ENCODE measurements around the gene FZD4. TPM values are rescaled to one million over a fixed set of nuclear protein-coding genes. Genes with fewer than 3 reads are reported as not detected.
"Not testable (repeated sequence)": the region's sequence is repeated elsewhere in the genome, so short reads cannot be mapped to it uniquely, and the experiment has no call there.

FZD4 gene
- total RNA-seq, 1 experiment from 2014 or later: 7.7 TPM

DNA sequence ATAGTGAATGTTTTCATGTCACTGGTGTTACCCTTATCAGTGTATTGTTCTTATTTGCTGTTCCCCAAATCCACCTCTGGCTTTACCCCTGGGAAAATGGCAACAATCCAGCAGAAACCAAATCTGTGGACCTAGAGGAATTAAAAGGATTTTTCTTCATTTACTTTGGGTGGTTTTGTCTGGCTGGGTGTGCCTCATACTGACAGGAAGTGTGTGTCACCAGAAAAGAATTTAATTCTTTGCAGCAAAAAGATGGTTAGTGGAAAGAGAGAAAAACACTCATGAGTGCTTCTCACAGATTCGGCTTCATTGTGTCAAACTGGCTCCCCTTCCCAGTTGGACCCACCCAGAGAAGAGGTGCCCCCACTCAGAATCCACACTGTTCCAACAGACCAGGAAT, 38.9 kb downstream of the FZD4 start:
- no peaks in the 10 kb centered on the region; the same call in 1 of the 2 replicates for H3K27me3 Mint-ChIP-seq (ENCODE audit: low read depth)
- POLR2A ChIA-PET: no interaction called here
- ATAC-seq: no peak
- no peak overlapping the region for H3K27ac Mint-ChIP-seq
- H3K4me3 Mint-ChIP-seq: no peak overlapping the region
- no peak for DNase-seq (ENCODE audit: low spot score)
- CTCF ChIA-PET: interaction anchor here (0.9 to 6.2 kb wide), 3 partner anchors 46 to 505 kb away, joined by 3 to 36 read pairs (median 3); no protein-coding TSS in a partner anchor
- H3K4me1 Mint-ChIP-seq: peaks cover 13% of the 10 kb centered on the region
- no peaks in the 10 kb centered on the region for H3K36me3 Mint-ChIP-seq
- H3K9me3 Mint-ChIP-seq: peaks cover 11% of the 10 kb centered on the region
- no peak for TF ChIP-seq ZNF219 (CRISPR knock-in tag; IDR thresholded peaks at IDR 0.05; ENCODE audit: borderline replicate concordance)
- no peak for TF ChIP-seq ETV6 (CRISPR knock-in tag; IDR thresholded peaks at IDR 0.05)
- no peak for TF ChIP-seq JUN (CRISPR knock-in tag; IDR thresholded peaks at IDR 0.05)

- H3K36me3 Mint-ChIP-seq; H3K4me3 Mint-ChIP-seq; H3K27ac Mint-ChIP-seq; DNase-seq (ENCODE audit: low spot score); H3K27me3 Mint-ChIP-seq (ENCODE audit: low read depth); POLR2A ChIA-PET; ATAC-seq: not testable (repeated sequence)
- CTCF ChIA-PET: interaction anchor here (0.9 to 1.1 kb wide), 2 partner anchors 45 to 505 kb away, joined by 3 read pairs; no protein-coding TSS in a partner anchor
- Mint-ChIP-seq H3K9me3 (peaks cover 11% of the 10 kb centered on the region), H3K4me1 (peaks cover 13% of the 10 kb centered on the region)
These were observed 39.3 kb downstream of the FZD4 start for GRCh38 chr11:86915850-86916249.

GRCh38 chr11:86914865-86915519, 40.2 kb downstream of the FZD4 start:
- ChIA-PET POLR2A (no interaction called here), CTCF (interaction anchor here (0.9 kb wide), 1 partner anchor 45 kb away, joined by 3 read pairs; no protein-coding TSS in a partner anchor)
- Mint-ChIP-seq H3K4me1 (peaks cover 13% of the 10 kb centered on the region), H3K9me3 (peaks cover 11% of the 10 kb centered on the region), H3K27ac (no peak overlapping the region), H3K36me3 (no peaks in the 10 kb centered on the region), H3K4me3 (no peak overlapping the region), H3K27me3 (ENCODE audit: low read depth) (no peaks in the 10 kb centered on the region)
- TF ChIP-seq ZNF671 (CRISPR knock-in tag; IDR thresholded peaks at IDR 0.05): no peak
- TF ChIP-seq NR1H2 (CRISPR knock-in tag; IDR thresholded peaks at IDR 0.05): no peak
- DNase-seq (ENCODE audit: low spot score): no peak
- ATAC-seq: no peak

- Mint-ChIP-seq H3K27me3 (ENCODE audit: low read depth) (no peaks in the 10 kb centered on the region), H3K27ac (no peak overlapping the region), H3K4me1 (0 out of 2 replicates have a peak, but pooled peaks cover 2% of the 10 kb centered on the region), H3K36me3 (no peaks in the 10 kb centered on the region), H3K4me3 (no peak overlapping the region), H3K9me3 (peaks cover 11% of the 10 kb centered on the region)
- ATAC-seq (no peak), DNase-seq (ENCODE audit: low spot score) (no peak)
- POLR2A ChIA-PET: no interaction called here
- CTCF ChIA-PET: no interaction called here
- no peak for TF ChIP-seq NFYB (CRISPR knock-in tag; conservative IDR thresholded peaks at IDR 0.05; ENCODE audit: low read depth)
- TF ChIP-seq ZNF396 (CRISPR knock-in tag; IDR thresholded peaks at IDR 0.05; ENCODE audit: borderline replicate concordance): no peak
- TF ChIP-seq TEAD1 (CRISPR knock-in tag; IDR thresholded peaks at IDR 0.05): no peak
- no peak for TF ChIP-seq SOX15 (CRISPR knock-in tag; IDR thresholded peaks at IDR 0.05)
These were observed 43.0 kb downstream of the FZD4 start for GRCh38 chr11:86912238-86912637.

DNA sequence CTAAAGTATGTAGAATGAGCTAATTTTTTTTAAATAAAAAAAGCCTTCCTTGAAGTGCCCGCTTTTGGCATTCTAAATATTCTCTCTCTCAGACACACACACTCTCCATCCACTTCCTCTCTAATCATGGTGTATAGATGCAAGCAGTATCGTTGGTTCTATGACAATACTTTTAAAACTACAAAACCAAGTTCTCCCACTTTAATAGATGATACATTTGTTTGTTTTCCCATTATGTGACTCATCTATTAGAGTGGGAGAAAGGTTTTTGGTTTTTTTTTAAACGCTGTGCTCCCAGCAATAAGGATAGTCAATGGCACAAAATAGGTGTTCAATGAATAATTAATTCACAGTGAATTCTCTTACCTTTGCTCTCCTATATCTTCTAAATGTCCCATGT, 44.6 kb downstream of the FZD4 start:
- H3K27me3 Mint-ChIP-seq (ENCODE audit: low read depth): no peaks in the 10 kb centered on the region
- DNase-seq (ENCODE audit: low spot score) (no peak), ATAC-seq (no peak)
- TF ChIP-seq, protein P1, sequence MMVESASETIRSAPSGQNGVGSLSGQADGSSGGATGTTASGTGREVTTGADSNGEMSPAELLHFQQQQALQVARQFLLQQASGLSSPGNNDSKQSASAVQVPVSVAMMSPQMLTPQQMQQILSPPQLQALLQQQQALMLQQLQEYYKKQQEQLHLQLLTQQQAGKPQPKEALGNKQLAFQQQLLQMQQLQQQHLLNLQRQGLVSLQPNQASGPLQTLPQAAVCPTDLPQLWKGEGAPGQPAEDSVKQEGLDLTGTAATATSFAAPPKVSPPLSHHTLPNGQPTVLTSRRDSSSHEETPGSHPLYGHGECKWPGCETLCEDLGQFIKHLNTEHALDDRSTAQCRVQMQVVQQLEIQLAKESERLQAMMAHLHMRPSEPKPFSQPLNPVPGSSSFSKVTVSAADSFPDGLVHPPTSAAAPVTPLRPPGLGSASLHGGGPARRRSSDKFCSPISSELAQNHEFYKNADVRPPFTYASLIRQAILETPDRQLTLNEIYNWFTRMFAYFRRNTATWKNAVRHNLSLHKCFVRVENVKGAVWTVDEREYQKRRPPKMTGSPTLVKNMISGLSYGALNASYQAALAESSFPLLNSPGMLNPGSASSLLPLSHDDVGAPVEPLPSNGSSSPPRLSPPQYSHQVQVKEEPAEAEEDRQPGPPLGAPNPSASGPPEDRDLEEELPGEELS (CRISPR knock-in tag; IDR thresholded peaks at IDR 0.05): no peak
- TF ChIP-seq ATF3 (CRISPR knock-in tag; conservative IDR thresholded peaks at IDR 0.05) (no peak), SMAD3 (CRISPR knock-in tag; IDR thresholded peaks at IDR 0.05; ENCODE audit: borderline replicate concordance) (no peak), USF1 (CRISPR knock-in tag; IDR thresholded peaks at IDR 0.05) (no peak), NFATC4 (CRISPR knock-in tag; IDR thresholded peaks at IDR 0.05) (no peak), ZNF232 (CRISPR knock-in tag; IDR thresholded peaks at IDR 0.05) (no peak), TEAD4 (CRISPR knock-in tag; IDR thresholded peaks at IDR 0.05) (no peak)
- H3K27ac Mint-ChIP-seq: no peak overlapping the region
- peaks cover 11% of the 10 kb centered on the region for H3K9me3 Mint-ChIP-seq
- ChIA-PET CTCF (no interaction called here), POLR2A (no interaction called here)
- no peaks in the 10 kb centered on the region for H3K4me1 Mint-ChIP-seq
- no peak overlapping the region for H3K4me3 Mint-ChIP-seq
- H3K36me3 Mint-ChIP-seq: no peaks in the 10 kb centered on the region
